GM21526 (cell line): ENCODE measurements around the gene MECR.
A peak's percentile ranks its signal among the peaks of the same experiment; 100 is the strongest.

Source experiments
- ATAC-seq: cut with Tn5 transposase; IDR thresholded peaks from one replicate; pipeline ENCODE4 v1.9.1; 2021; ENCODE audit warnings: moderate library complexity; ENCODE audit not compliant: unreplicated experiment, low FRiP score

Gene MECR

GRCh38 chr1:29230553-29231378 lies at the start of gene MECR:
Gene MECR, minus strand, starts transcription at chr1:29230934. Its CDS starts 28 bp downstream, at chr1:29230906.
- peak; percentile 87 for ATAC-seq

GRCh38 chr1:29279951-29280391 lies 49.2 kb upstream of the MECR start:
- ATAC-seq: no peak

GRCh38 chr1:29279406-29279805 lies 48.7 kb upstream of the MECR start:
- ATAC-seq: no peak

GRCh38 chr1:29278124-29278523 lies 47.4 kb upstream of the MECR start:
- no peak for ATAC-seq

- ATAC-seq: no peak
These were observed 44.7 kb upstream of the MECR start for GRCh38 chr1:29275435-29275834.

- no peak for ATAC-seq
These were observed 41.6 kb upstream of the MECR start for GRCh38 chr1:29272147-29272907.

- ATAC-seq: no peak
These were observed 41.0 kb upstream of the MECR start for GRCh38 chr1:29271724-29272123.

- no peak for ATAC-seq
These were observed 40.3 kb upstream of the MECR start for GRCh38 chr1:29270929-29271521.

- ATAC-seq: no peak
These were observed 38.6 kb upstream of the MECR start for GRCh38 chr1:29269382-29269781.

GRCh38 chr1:29267321-29268070 lies 36.8 kb upstream of the MECR start:
- no peak for ATAC-seq

GRCh38 chr1:29266912-29267311 lies 36.2 kb upstream of the MECR start:
- ATAC-seq: no peak

- no peak for ATAC-seq
These were observed 34.1 kb upstream of the MECR start for GRCh38 chr1:29264773-29265389.

- no peak for ATAC-seq
These were observed 29.8 kb upstream of the MECR start for GRCh38 chr1:29260531-29260930.

GRCh38 chr1:29259802-29260441 lies 29.2 kb upstream of the MECR start:
- no peak for ATAC-seq

- ATAC-seq: no peak
These were observed 28.5 kb upstream of the MECR start for GRCh38 chr1:29258976-29259801.

GRCh38 chr1:29258189-29258975 lies 27.6 kb upstream of the MECR start:
- no peak for ATAC-seq

- ATAC-seq: no peak
These were observed 26.5 kb upstream of the MECR start for GRCh38 chr1:29256979-29257804.
